Activated CD4-positive, alpha-beta T cell treated with anti-CD3 and anti-CD28 coated beads, Interleukin-10, Interleukin-2, amounts not matched to agents 100 ng/mL and 50 ng/mL, durations not matched to agents 16 hours and 8 hours (primary cell): ENCODE data around the gene TCEA3.

Experiments
- DNase-seq: peaks from one replicate; pipeline ENCODE4 v3.0.0-alpha.2; 2020

The TCEA3 gene

DNA sequence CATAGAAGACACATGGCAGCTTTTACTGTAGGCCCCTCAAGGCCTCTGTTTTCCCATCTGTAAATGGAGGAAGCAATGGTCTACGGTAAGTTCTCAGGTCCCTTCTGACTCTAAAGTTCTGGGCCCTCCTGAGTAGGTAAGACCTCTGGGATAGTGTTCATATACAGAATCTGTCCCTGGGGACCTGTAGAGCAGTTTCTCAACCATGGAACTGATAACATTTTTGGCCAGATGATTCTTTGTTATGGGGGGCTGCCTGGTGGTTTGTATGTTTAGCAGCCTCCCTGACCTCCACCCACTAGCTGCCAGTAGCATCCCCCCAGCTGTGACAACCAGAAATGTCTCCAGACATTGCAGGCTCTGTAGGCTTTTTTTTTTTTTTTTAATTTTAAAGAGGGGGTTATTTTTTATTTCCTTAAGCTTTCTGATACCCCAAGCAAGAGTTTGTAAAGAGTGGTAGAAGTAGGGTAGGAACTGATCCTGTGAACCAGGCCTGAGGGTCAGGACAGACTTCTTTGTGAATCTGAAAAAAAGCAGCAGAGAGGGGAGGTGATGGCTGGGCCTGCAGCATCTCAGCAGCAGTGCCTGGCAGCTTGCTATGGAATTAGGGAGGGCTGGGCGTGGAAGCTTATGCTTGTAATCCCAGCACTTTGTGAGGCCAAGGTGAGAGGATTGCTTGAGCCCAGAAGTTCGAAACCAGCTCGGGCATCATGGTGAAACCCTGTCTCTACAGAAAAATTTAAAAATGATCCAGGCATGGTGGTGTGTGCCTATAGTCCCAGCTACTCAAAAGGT lies 20.2 kb upstream of the TCEA3 start:
- no peak for DNase-seq

DNA sequence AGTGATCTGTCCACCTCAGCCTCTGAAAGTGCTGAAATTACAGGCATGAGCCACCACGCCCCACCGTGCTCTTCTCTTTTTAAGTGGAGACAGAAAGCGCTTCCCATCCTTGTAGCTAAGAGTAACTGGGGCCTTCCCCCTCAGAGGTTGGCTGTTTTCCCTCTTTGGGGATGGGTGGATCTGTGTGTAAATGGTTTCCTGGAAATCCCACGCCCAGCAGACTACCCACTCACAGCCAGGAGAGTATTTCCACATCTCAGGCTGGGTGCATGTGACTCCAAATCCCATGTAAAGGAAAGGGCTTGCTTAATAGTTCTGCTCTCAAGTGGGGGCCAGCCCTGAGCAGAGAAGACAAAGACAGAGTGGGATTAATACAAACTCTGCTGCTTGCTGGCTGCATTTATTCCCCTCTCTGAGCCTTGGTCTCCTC lies 19.6 kb upstream of the TCEA3 start:
- no peak for DNase-seq

DNA sequence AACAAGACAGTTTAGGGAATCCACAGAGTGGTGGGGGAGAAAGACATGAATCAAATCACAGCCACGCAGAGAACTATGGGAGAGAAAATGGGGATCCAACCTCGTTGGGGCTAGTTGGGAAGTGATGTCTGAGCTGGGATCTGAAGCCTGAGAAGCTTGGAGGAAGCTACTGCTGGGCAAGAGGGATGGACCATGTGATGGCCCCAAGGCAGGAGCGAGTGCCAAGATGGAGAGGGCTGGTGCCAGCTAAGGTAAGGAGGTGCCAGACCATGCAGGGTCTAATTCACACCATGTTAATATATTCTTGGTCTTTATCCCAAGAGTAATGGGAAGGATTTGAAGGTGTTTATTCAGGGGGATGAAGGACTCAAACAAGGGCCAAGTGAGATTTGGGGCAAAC lies 18.2 kb upstream of the TCEA3 start:
- DNase-seq: no peak

DNA sequence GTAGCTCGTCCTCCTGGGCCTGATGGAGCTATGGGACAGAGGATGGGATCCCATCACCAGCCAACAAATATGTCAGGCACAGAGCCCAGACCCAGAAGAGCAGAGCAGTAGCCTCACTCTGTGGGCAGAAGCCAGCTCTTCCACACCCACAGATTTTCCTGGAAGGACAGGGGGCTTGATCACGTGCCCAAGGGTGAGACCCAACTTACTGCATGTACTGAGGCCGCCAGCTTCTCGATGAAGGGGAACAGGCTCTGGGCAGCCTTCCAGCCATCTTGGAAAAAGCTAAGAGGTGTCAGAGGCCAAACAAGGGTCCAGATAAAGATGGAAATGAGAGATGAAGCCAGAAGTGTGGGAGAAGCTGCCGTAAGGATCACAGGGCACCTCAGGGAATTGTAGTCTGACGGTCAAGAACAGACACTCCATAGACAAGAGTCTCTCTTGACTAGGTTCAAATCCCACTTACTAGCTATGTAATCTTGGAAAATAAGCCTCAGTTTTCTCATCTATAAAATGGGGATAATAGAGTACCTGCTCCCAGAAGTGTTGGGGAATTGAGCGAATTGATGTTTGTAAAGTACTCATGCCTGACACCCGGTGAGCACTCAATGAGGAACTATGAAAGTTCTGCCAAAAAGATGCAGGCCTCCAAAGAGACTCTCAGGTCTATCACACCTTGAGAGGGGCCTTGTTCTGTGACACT lies 17.0 kb upstream of the TCEA3 start:
- no peak for DNase-seq

DNA sequence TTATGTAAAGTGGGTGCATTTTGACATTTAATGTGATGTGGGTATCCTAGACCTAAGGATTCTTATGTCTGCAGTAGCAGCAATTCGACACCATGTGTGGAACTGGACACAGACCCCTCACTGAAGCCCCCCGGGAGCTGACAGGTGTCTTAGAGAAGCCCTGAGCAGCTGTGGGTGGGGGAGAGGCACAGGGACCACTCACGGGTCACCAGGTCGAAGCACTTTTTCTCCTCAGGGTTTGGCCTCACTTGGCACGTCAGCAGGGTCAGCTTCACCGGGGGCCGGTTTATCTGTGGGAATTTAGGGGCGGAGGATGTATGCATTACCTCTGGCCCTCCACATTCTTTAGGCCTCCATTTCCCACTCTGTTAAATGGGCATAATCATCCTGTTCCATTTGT lies 14.0 kb upstream of the TCEA3 start:
- DNase-seq: no peak

DNA sequence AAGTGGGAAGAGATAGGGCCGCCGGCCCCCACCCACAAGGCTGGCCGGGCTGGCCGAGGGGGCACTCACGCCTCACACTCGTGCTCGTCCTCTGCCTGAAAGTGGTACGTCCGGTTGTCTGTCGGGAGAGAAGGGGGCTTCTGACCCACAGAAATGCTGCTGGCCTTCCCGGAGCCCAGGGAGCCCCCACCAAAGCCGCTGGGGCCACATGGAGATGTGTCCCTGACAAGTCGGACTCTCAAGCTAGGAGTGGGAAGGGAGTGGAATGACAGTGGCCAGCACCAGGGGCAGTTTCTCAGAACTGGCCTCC lies 12.8 kb upstream of the TCEA3 start:
- no peak for DNase-seq

GRCh38 chr1:23436520-23437354 lies 12.2 kb upstream of the TCEA3 start:
- DNase-seq: peak; percentile 14

- DNase-seq: no peak
Observed at GRCh38 chr1:23434260-23434775, 9.8 kb upstream of the TCEA3 start.

DNA sequence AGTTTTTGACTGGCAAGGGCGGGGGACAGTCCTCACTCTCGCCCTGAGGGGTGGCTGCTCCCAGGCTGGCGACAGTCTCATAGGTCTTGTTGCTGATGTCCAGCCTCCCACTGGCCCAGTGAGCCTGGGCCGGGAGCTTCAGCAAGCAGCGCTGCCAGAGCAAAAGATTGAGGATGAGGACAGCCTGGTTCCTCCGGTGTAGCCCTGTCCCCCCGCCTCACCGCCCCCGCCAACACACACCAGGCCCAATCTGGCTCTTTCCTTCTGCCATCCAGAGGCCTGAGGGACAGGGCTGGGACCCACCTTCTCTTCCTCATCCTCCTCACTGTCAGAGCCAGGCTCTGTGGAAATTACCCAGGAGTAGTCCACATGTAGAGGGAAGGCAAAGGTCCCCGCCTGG lies 8.6 kb upstream of the TCEA3 start:
- DNase-seq: no peak

DNA sequence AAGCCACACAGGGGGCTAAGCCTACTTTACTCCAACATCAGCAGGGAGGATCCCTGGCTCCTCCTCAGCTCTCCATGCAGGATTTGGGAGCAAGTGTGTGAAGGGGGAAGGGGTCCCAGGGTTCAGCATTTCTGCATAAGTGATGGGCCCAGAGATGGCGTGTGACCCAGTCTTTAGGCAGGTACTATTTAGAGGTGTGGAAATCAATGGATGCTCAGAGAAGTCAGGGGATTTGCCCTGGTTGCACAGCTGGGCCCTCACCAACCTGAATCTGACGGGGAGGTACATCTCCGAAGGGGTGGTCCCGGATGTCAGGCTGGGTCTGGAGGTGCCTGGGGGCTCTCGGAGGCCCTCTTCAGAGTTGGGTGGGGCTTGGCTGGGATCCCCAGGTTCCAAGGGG lies 6.9 kb upstream of the TCEA3 start:
- DNase-seq: no peak

DNA sequence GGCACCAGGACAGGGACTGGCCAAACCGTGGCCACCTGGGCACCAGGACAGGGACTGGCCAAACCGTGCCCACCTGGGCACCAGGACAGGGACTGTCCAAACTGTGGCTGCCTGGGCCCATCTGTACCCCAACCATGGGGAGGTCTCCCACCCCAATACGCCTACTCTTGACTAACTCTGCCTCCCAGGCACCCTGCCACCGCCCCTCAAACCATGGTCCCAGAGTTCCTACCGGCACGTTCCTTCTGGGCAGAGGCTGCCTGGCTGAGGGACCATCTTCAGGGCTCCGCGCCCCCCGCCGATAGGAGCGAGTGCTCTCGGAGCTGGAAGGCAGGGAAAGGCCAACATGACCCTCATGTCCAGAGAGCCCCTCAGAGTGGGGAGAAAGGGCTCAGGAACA lies 6.3 kb upstream of the TCEA3 start:
- DNase-seq: no peak

DNA sequence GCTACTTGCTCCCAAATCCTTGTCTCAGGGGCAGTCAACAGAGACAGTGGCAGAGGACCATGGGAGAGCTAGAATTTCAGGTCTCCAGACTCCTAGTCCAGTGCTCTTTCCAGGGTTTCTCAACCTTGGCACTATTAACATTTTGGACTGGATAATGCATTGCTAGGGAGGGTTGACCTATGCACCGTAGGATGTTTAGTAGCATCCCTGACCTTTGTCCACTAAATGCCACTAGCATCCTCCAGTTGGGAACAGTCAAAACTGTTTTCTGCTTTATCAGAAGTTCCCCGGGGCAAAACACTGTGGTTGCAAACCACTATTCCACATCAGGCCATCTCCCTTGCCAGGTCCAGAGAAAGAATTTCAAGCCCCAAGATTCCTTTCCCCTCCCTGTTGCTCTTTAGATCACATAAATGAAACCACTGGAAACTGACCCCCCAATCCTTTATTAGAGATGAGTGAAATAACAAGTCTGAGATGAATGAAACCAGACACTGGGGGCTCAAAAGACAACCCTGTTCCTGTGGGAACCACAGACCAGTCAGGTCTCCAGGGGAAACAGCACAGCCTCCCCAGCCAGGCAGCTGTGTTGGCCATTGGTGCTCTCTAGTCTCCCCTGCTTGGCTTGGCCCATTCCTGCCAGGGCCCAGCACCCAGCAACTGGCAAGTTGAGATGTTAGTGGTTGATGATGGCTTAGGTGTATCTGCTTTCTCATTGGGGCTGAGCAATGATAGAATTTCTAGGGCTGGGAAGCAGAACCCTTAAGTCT lies 3.8 kb upstream of the TCEA3 start:
- DNase-seq: no peak

- no peak for DNase-seq
Observed at GRCh38 chr1:23427550-23427949, 3.0 kb upstream of the TCEA3 start.

GRCh38 chr1:23426828-23427227 lies 2.3 kb upstream of the TCEA3 start:
- DNase-seq: no peak

- no peak for DNase-seq
Observed at GRCh38 chr1:23425193-23425494, 596 bp upstream of the TCEA3 start.

- no peak for DNase-seq
Observed at GRCh38 chr1:23423415-23424292, 894 bp downstream of the TCEA3 start.

DNA sequence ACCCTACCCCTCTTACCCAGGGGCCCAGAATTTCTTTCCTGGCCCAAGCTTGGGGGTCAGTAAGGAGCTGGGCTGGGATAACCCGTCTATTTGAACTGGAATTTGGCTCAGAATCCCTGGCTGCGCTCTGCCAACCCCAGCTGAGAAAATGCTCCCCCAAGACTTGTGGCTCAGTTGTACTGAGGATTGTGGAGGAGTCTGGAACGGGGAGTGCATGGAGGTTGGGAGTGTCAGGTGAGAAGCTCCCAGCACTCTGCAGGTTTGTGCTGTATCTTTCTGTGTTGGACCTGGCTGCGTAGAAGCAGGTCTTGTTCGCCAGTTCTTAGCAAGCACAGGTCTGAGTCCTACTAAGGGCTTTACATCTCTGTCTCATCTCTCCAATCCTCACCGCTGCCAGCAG lies 1.6 kb downstream of the TCEA3 start:
- DNase-seq: no peak

- DNase-seq: peak; percentile 30
Observed at GRCh38 chr1:23422241-23422877, 2.2 kb downstream of the TCEA3 start.

- DNase-seq: no peak
Observed at GRCh38 chr1:23421753-23422240, 2.8 kb downstream of the TCEA3 start.

- DNase-seq: no peak
Observed at GRCh38 chr1:23421343-23421742, 3.2 kb downstream of the TCEA3 start.

- no peak for DNase-seq
Observed at GRCh38 chr1:23420778-23421177, 3.8 kb downstream of the TCEA3 start.
